Erythroblast (primary cell): ENCODE measurements around the gene PROX1.

Experiments
- GATA1 ChIP-seq: IDR thresholded peaks from 2 replicates; pipeline ENCODE4 v1.6.1; 2011; ENCODE audit warnings: low read depth, mild to moderate bottlenecking, control low read depth, low read length, moderate library complexity
- POLR2A ChIP-seq: IDR thresholded peaks from 2 replicates; pipeline ENCODE4 v1.6.1; 2011; ENCODE audit warnings: mild to moderate bottlenecking, low read length

DNA sequence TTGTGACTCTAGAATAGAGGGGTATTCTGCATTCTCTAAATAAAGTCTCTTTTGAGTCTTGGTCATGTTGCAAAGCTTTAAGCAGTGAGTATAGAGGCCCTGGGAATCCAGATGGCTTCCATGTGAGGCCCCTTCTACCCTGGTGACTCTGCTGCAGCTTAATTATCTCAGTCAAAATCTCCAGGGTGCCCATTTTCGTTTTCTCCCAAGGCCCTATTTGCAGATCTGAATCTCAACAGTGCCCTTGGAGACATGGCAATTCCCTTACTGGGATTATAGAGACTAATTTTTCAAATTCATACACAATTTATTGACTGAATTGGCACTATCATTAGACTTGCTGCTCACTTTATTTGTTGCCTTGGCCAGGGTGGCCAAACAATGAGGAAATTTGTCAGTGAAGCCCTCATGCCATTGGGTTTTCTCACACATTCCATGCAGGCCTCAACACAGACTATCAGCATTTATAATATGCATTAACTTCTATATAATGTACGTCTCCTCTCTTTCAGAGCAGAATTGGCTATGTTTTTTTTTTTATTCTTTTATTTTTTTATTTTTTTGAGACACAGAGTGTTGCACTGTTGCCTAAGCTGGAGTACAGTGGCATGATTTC lies 35.1 kb downstream of the PROX1 start:
- TF ChIP-seq POLR2A, result no peak
- TF ChIP-seq GATA1, result no peak
